GM23248 (cell line): ENCODE measurements around the gene P2RX7. TPM values are rescaled to one million over a fixed set of nuclear protein-coding genes. Genes with fewer than 3 reads are reported as not detected.
"Not testable (repeated sequence)": the region's sequence is repeated elsewhere in the genome, so short reads cannot be mapped to it uniquely, and the experiment has no call there.

Source experiments
- DNase-seq: peaks from one replicate; pipeline ENCODE4 v3.0.0-alpha.2; 2015
- H2AFZ ChIP-seq: fragments of 200-600 bp; sonication (generic); 2 replicates; pipeline ENCODE4 v1.6.1; 2016; ENCODE audit warnings: antibody characterized with exemption
- H3F3A ChIP-seq: fragments of 200-600 bp; sonication (generic); 2 replicates; pipeline ENCODE4 v1.6.1; 2016; ENCODE audit warnings: mild to moderate bottlenecking, antibody characterized with exemption, mixed run types; ENCODE audit not compliant: insufficient read depth
- H3K27ac ChIP-seq: fragments of 200-600 bp; sonication (generic); 2 replicates; pipeline ENCODE4 v1.5.1; 2016; ENCODE audit warnings: mild to moderate bottlenecking
- H3K27me3 ChIP-seq: fragments of 200-600 bp; sonication (generic); replicated peaks from 2 replicates; pipeline ENCODE4 v1.6.1; 2016; ENCODE audit warnings: mild to moderate bottlenecking; ENCODE audit not compliant: insufficient read depth
- H3K36me3 ChIP-seq: fragments of 200-600 bp; sonication (generic); 2 replicates; pipeline ENCODE4 v1.6.1; 2016; ENCODE audit warnings: low read depth, mild to moderate bottlenecking
- H3K4me1 ChIP-seq: fragments of 200-600 bp; sonication (generic); 2 replicates; pipeline ENCODE4 v1.6.1; 2016; ENCODE audit warnings: mild to moderate bottlenecking; ENCODE audit not compliant: insufficient read depth
- H3K4me2 ChIP-seq: fragments of 200-600 bp; sonication (generic); one replicate; pipeline ENCODE4 v1.6.1; 2016; ENCODE audit warnings: mild to moderate bottlenecking; ENCODE audit not compliant: unreplicated experiment
- H3K4me3 ChIP-seq: fragments of 200-600 bp; sonication (generic); 2 replicates; pipeline ENCODE4 v1.5.1; 2016; ENCODE audit warnings: mild to moderate bottlenecking
- H3K79me2 ChIP-seq: fragments of 200-600 bp; sonication (generic); 2 replicates; pipeline ENCODE4 v1.6.1; 2016; ENCODE audit warnings: mild to moderate bottlenecking; ENCODE audit not compliant: insufficient read depth
- H3K9ac ChIP-seq: fragments of 200-600 bp; sonication (generic); 2 replicates; pipeline ENCODE4 v1.6.1; 2016; ENCODE audit warnings: mild to moderate bottlenecking
- H3K9me2 ChIP-seq: fragments of 200-600 bp; sonication (generic); 2 replicates; pipeline ENCODE4 v1.6.1; 2016; ENCODE audit warnings: mixed run types, mild to moderate bottlenecking, moderate library complexity; ENCODE audit not compliant: insufficient read depth
- H3K9me3 ChIP-seq: fragments of 200-600 bp; sonication (generic); one replicate; pipeline ENCODE4 v1.6.1; 2017; ENCODE audit warnings: low read depth
- H4K20me1 ChIP-seq: fragments of 200-600 bp; sonication (generic); 2 replicates; pipeline ENCODE4 v1.6.0; 2016; ENCODE audit not compliant: insufficient read depth
- EZH2 ChIP-seq: fragments of 200-600 bp; sonication (generic); IDR thresholded peaks from 2 replicates; pipeline ENCODE4 v1.6.1; 2018; ENCODE audit warnings: antibody characterized with exemption, mild to moderate bottlenecking; ENCODE audit not compliant: insufficient read depth, poor library complexity, severe bottlenecking
- EZH2phosphoT487 ChIP-seq: fragments of 200-600 bp; sonication (generic); IDR thresholded peaks from 2 replicates; pipeline ENCODE4 v1.6.1; 2018; ENCODE audit warnings: antibody characterized with exemption, moderate library complexity, mild to moderate bottlenecking, low read depth; ENCODE audit not compliant: insufficient read depth
- WGBS, 2 experiments: methylation state at CpG; one replicate each; pipeline ENCODE4 v1.1.6; 2015 to 2017; ENCODE audit warnings: low lambda C conversion rate in 2 of 2, low coverage in 1 of 2; ENCODE audit errors: missing lambda C conversion rate in 2 of 2; 5-methylcytosine and 5-hydroxymethylcytosine counted together
- in situ Hi-C: fragments of 300-500 bp; cut with MboI; formaldehyde crosslinking; loops from 2 replicates; pipeline ENCODE4 v1.15.0; 2020
- polyA plus RNA-seq: library from polyadenylated mRNA; unstranded; fragments of >200 nt; fragmentation: Nextera tagmentation; extraction: Ambion mirVana; gene quantifications from 2 replicates; pipeline ENCODE4 v1.2.1, GENCODE V29; 2016
- total RNA-seq: library from RNA; depleted of rRNA; stranded (reverse); fragments of >200 nt; shearing (Covaris generic); gene quantifications from 2 replicates; pipeline ENCODE4 v1.2.3, GENCODE V29; 2014

Gene P2RX7
- total and polyA plus RNA-seq, 2 experiments from 2014 or later, result 0.53 to 0.54 TPM

- Histone ChIP-seq H4K20me1 (no peaks in the 10 kb centered on the region), H3K27me3 (no peaks in the 10 kb centered on the region), H3F3A (no peaks in the 10 kb centered on the region), H3K79me2 (no peaks in the 10 kb centered on the region), H3K4me1 (no peaks in the 10 kb centered on the region), H3K9me3 (no peaks in the 10 kb centered on the region), H3K4me3 (no peak overlapping the region), H3K36me3 (no peaks in the 10 kb centered on the region), H3K27ac (no peak overlapping the region), H3K9me2 (no peaks in the 10 kb centered on the region), H2AFZ (no peak overlapping the region), H3K4me2 (no peak overlapping the region), H3K9ac (no peak overlapping the region)
- 67 to 75% methylated on average over 6 to 7 of the region's 7 CpGs for WGBS, 2 experiments
- in situ Hi-C loops, result no loop called here
- no peak for DNase-seq
- no peak for TF ChIP-seq EZH2
- no peak for TF ChIP-seq EZH2phosphoT487
These were observed 27.0 kb downstream of the P2RX7 start for GRCh38 chr12:121159467-121160307.

DNA sequence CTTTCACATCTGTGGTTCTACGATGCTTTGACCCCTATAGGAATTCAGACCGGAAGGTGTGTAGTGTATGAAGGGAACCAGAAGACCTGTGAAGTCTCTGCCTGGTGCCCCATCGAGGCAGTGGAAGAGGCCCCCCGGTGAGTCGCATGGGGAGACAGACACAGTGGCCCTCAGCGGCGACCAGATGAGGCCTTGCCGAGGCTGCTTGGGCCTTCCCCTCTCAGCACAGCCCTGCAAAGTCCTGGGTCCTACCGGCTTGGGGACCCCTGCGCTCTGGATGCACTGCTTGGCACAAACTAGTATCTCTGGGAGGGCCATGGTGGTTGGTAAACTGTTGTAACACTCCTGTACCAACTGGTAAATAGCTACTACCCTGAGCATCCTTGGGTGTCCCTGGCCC lies 29.7 kb downstream of the P2RX7 start:
- Histone ChIP-seq H3K27me3 (no peaks in the 10 kb centered on the region), H3K4me3 (no peak overlapping the region), H3K27ac (no peak overlapping the region), H3K4me2 (no peak overlapping the region), H3K9ac (no peak overlapping the region), H4K20me1 (no peaks in the 10 kb centered on the region), H3K79me2 (no peaks in the 10 kb centered on the region), H2AFZ (no peak overlapping the region), H3K36me3 (no peaks in the 10 kb centered on the region), H3K9me3 (no peaks in the 10 kb centered on the region), H3F3A (no peaks in the 10 kb centered on the region), H3K9me2 (no peaks in the 10 kb centered on the region), H3K4me1 (no peaks in the 10 kb centered on the region)
- WGBS, 2 experiments, result 81 to 87% methylated on average over 10 of the region's 10 CpGs
- no peak for TF ChIP-seq EZH2
- no peak for TF ChIP-seq EZH2phosphoT487
- in situ Hi-C loops, result no loop called here
- no peak for DNase-seq

DNA sequence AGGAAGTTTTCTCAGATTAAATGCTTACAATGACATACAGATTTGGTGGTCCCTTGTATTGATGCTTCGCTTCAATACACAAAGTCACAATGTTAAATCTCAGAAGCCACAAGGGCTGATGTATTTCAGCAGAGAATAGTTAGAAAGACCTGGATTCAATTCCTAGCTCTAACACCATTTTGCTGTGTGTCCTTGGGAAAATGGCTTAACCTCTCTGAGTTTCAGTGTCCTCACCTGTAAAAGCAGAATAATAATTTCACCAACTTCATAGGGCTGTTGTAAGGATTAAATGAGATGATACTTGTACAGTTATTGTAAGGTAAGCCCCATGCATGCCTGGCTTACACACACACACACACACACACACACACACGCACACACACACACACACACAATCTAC lies 30.3 kb downstream of the P2RX7 start:
- no peak overlapping the region for H3K9ac ChIP-seq
- H3K4me3 ChIP-seq, result no peak overlapping the region
- TF ChIP-seq EZH2phosphoT487 (no peak), EZH2 (no peak)
- no peaks in the 10 kb centered on the region for H3K79me2 ChIP-seq
- no peaks in the 10 kb centered on the region for H3K9me2 ChIP-seq
- 55 to 57% methylated on average over 2 of the region's 2 CpGs for WGBS, 2 experiments
- H3F3A ChIP-seq, result no peaks in the 10 kb centered on the region
- in situ Hi-C loops, result no loop called here
- no peaks in the 10 kb centered on the region for H4K20me1 ChIP-seq
- DNase-seq, result no peak
- no peaks in the 10 kb centered on the region for H3K4me1 ChIP-seq
- H3K4me2 ChIP-seq, result no peak overlapping the region
- H3K27ac ChIP-seq, result no peak overlapping the region
- no peaks in the 10 kb centered on the region for H3K27me3 ChIP-seq
- H2AFZ ChIP-seq, result no peak overlapping the region
- H3K36me3 ChIP-seq, result no peaks in the 10 kb centered on the region
- no peaks in the 10 kb centered on the region for H3K9me3 ChIP-seq

- H3K36me3 ChIP-seq, H3K9ac ChIP-seq, H3K79me2 ChIP-seq, H3F3A ChIP-seq, H3K9me3 ChIP-seq, H3K4me3 ChIP-seq, H4K20me1 ChIP-seq, H2AFZ ChIP-seq, H3K9me2 ChIP-seq, H3K27ac ChIP-seq, H3K27me3 ChIP-seq, H3K4me2 ChIP-seq, DNase-seq, in situ Hi-C loops, H3K4me1 ChIP-seq: not testable (repeated sequence)
- WGBS, 2 experiments, result 94% methylated on average over 6 of the region's 6 CpGs
These were observed 32.2 kb downstream of the P2RX7 start for GRCh38 chr12:121164839-121165238.
